Islet precursor cell (in vitro differentiated cells): ENCODE data around the gene ASMTL.
"Not testable (repeated sequence)": the region's sequence is repeated elsewhere in the genome, so short reads cannot be mapped to it uniquely, and the experiment has no call there.

Experiments
- DNase-seq: peaks from one replicate; pipeline ENCODE4 v3.0.0-alpha.2; 2018

ASMTL gene

GRCh38 chrX:1433646-1434357 lies 18.9 kb downstream of the ASMTL start:
- DNase-seq: no peak

GRCh38 chrX:1430451-1430850 lies 22.3 kb downstream of the ASMTL start:
- DNase-seq: no peak

- no peak for DNase-seq
Measured at GRCh38 chrX:1427756-1428155, 25.0 kb downstream of the ASMTL start.

- not testable (repeated sequence) for DNase-seq
Measured at GRCh38 chrX:1426321-1426720, 26.4 kb downstream of the ASMTL start.

- DNase-seq: no peak
Measured at GRCh38 chrX:1425381-1425780, 27.3 kb downstream of the ASMTL start.

GRCh38 chrX:1424147-1424851 lies 28.4 kb downstream of the ASMTL start:
- DNase-seq: no peak

- DNase-seq: no peak
Measured at GRCh38 chrX:1423215-1423614, 29.5 kb downstream of the ASMTL start.

- DNase-seq: no peak
Measured at GRCh38 chrX:1422135-1422465, 30.6 kb downstream of the ASMTL start.

GRCh38 chrX:1421433-1422134 lies 31.1 kb downstream of the ASMTL start:
- DNase-seq: no peak

- DNase-seq: no peak
Measured at GRCh38 chrX:1420371-1420770, 32.3 kb downstream of the ASMTL start.

- peak; percentile 44 for DNase-seq
Measured at GRCh38 chrX:1419545-1420355, 33.0 kb downstream of the ASMTL start.

- peak; percentile 52 for DNase-seq
Measured at GRCh38 chrX:1418901-1419544, 33.7 kb downstream of the ASMTL start.

GRCh38 chrX:1417921-1418771 lies 34.6 kb downstream of the ASMTL start:
- no peak for DNase-seq

- DNase-seq: no peak
Measured at GRCh38 chrX:1416965-1417760, 35.5 kb downstream of the ASMTL start.

GRCh38 chrX:1416327-1416784 lies 36.4 kb downstream of the ASMTL start:
- no peak for DNase-seq

- DNase-seq: no peak
Measured at GRCh38 chrX:1412551-1413161, 40.1 kb downstream of the ASMTL start.

- no peak for DNase-seq
Measured at GRCh38 chrX:1411326-1411725, 41.4 kb downstream of the ASMTL start.

GRCh38 chrX:1407035-1407434 lies 45.7 kb downstream of the ASMTL start:
- no peak for DNase-seq

- DNase-seq: not testable (repeated sequence)
Measured at GRCh38 chrX:1405769-1406168, 46.9 kb downstream of the ASMTL start.

GRCh38 chrX:1403867-1404266 lies 48.8 kb downstream of the ASMTL start:
- DNase-seq: not testable (repeated sequence)
